NAMALWA (cell line): ENCODE data around the gene EXOSC7.
"Not testable (repeated sequence)": the region's sequence is repeated elsewhere in the genome, so short reads cannot be mapped to it uniquely, and the experiment has no call there.

ENCODE experiments used
- DNase-seq: peaks from one replicate; pipeline ENCODE4 v3.0.0-alpha.2; 2015; ENCODE audit warnings: low spot score

Gene EXOSC7

GRCh38 chr3:44976002-44976815 is at the start of gene EXOSC7, which contains the start of gene ZDHHC3:
TSS of gene EXOSC7 (plus strand) at chr3:44976244. CDS start at chr3:44976278, 34 bp downstream.
TSS of gene ZDHHC3 (minus strand) at chr3:44976174. CDS start at chr3:44959436, 16,738 bp downstream.
- peak; percentile 85 for DNase-seq

GRCh38 chr3:44926921-44927320 is 49.1 kb upstream of the EXOSC7 start:
- no peak for DNase-seq

GRCh38 chr3:44927371-44927770 is 48.7 kb upstream of the EXOSC7 start:
- no peak for DNase-seq

- DNase-seq: no peak
These were observed 46.3 kb upstream of the EXOSC7 start for GRCh38 chr3:44929782-44930181.

GRCh38 chr3:44930911-44931310 is 45.1 kb upstream of the EXOSC7 start:
- no peak for DNase-seq

- DNase-seq: no peak
These were observed 44.3 kb upstream of the EXOSC7 start for GRCh38 chr3:44931791-44932190.

GRCh38 chr3:44932271-44932670 is 43.8 kb upstream of the EXOSC7 start:
- no peak for DNase-seq

GRCh38 chr3:44932986-44933944 is 42.8 kb upstream of the EXOSC7 start:
- no peak for DNase-seq

- no peak for DNase-seq
These were observed 36.4 kb upstream of the EXOSC7 start for GRCh38 chr3:44939581-44940036.

GRCh38 chr3:44942202-44942921 is 33.7 kb upstream of the EXOSC7 start:
- DNase-seq: no peak

GRCh38 chr3:44948239-44948638 is 27.8 kb upstream of the EXOSC7 start:
- DNase-seq: no peak

- DNase-seq: not testable (repeated sequence)
These were observed 26.3 kb upstream of the EXOSC7 start for GRCh38 chr3:44949770-44950169.

- DNase-seq: no peak
These were observed 25.7 kb upstream of the EXOSC7 start for GRCh38 chr3:44950275-44950734.

- no peak for DNase-seq
These were observed 23.4 kb upstream of the EXOSC7 start for GRCh38 chr3:44952689-44953088.

GRCh38 chr3:44954304-44954703 is 21.7 kb upstream of the EXOSC7 start:
- no peak for DNase-seq

GRCh38 chr3:44954962-44955361 is 21.1 kb upstream of the EXOSC7 start:
- peak; percentile 39 for DNase-seq

- DNase-seq: no peak
These were observed 20.1 kb upstream of the EXOSC7 start for GRCh38 chr3:44955917-44956316.

- DNase-seq: no peak
These were observed 18.1 kb upstream of the EXOSC7 start for GRCh38 chr3:44957986-44958385.

GRCh38 chr3:44958386-44958785 is 17.7 kb upstream of the EXOSC7 start:
- DNase-seq: no peak

- no peak for DNase-seq
These were observed 15.5 kb upstream of the EXOSC7 start for GRCh38 chr3:44960387-44961026.

- no peak for DNase-seq
These were observed 14.2 kb upstream of the EXOSC7 start for GRCh38 chr3:44961888-44962287.
